HG03064 (cell line): Measurements from ENCODE around the gene MBL2.

Experiments used
- ATAC-seq: cut with Tn5 transposase; IDR thresholded peaks from one replicate; pipeline ENCODE4 v1.9.1; 2021; ENCODE audit warnings: low read depth; ENCODE audit not compliant: unreplicated experiment

The MBL2 gene

GRCh38 chr10:52772623-52773022, at the start of gene MBL2:
TSS of gene MBL2 (minus strand) at chr10:52772784. CDS start at chr10:52771635, 1,149 bp downstream.
- no peak for ATAC-seq

DNA sequence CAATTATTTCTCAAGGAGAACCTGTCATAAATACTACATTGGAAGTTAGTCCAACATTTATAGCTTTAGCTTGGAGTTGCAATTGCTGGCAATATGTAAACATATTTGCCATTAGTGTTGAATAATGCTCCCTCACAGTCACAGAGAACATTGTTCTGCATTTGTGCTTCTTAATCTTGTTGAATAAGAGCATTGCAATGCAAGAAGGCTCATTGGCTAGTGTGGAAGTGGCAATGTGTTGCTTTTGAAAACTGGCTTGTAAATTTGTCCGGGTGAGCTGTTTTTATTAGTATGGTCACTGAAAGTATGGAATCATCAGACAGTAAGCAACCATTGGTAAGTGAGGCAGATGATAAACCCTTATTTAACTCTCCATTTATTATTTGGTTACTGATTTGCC, 47.7 kb upstream of the MBL2 start:
- ATAC-seq: no peak

DNA sequence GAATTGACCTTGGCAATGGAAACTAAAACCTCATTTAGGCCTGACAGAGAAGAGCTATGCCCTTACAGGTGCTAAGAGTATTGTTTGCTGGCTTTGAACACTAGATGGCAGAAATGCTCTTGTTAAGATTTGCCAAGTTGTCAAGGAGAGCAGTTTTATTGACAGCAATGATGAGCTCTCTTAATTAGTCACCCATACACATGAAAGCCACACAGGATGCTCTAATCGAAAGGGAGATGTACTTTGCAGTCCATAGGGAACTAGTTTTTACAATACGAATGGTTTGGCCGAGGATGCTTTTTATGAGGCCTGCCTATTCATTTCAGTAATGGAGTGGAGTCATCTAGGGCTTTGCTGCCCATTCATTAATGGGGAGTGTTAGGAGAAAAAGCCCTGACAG, 45.4 kb upstream of the MBL2 start:
- peak; percentile 94 for ATAC-seq

- peak; percentile 46 for ATAC-seq
These were observed 41.9 kb upstream of the MBL2 start for GRCh38 chr10:52814506-52814905.

DNA sequence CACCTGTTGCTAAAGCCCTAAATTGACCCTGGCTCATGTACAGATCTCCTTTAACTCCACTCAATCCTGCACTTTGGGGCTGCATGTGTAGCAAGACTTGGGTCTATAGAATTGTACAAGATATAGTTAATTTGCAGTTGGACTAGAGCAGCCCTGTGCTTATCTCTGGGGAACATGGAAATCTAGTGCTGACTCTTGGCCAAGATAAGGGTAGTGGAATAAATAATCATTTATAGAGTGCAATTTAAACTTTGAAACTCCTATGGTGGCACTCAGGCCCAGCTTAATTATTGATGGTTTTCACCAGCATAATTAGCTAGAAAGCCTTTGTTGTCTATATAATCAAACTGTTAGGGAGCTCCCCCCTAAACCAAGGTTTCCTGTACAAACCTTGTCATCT, 39.2 kb upstream of the MBL2 start:
- no peak for ATAC-seq

- ATAC-seq: no peak
These were observed 38.2 kb upstream of the MBL2 start for GRCh38 chr10:52810761-52811160.

DNA sequence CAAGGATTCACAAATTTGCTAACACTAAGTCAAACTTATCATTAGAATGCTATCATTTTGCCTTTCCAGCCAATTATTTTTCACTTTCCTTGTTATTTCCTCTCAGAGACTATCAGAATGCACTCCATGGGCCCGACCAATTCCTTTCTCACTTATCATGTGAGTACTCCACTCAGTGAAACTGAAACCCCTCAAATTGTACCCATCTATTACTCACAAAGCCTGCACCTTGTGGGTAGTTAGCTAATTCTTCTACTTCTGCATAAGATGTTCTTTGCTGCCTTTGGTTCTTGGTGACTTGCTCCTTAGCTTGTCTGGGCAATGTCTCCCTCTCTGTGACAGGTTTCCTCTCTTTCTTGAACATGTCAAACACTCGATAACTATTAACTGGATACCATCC, 35.2 kb upstream of the MBL2 start:
- ATAC-seq: no peak

- ATAC-seq: no peak
These were observed 33.1 kb upstream of the MBL2 start for GRCh38 chr10:52805414-52806285.

GRCh38 chr10:52801947-52802346, 29.4 kb upstream of the MBL2 start:
- ATAC-seq: no peak

- ATAC-seq: no peak
These were observed 13.5 kb upstream of the MBL2 start for GRCh38 chr10:52786098-52786497.

GRCh38 chr10:52785418-52785817, 12.8 kb upstream of the MBL2 start:
- ATAC-seq: no peak

DNA sequence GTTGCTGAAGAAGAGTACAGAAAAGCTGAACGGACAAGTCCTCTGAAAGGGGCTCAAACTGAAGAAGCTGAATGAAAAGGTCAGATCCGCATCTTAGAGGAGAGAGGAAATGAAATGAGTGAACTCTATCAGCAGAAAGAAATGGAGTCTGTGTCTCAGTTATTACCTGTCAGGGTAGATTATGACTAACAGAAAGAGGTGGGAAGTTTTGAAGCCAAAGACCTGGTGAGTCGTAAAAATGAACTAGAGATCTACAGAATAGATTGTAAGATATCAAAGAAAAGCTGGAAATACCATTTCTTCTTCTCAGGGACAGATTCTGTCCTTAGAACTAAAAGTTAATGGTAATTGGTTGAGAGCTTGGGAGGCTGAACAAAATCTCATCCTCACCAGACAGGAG, 11.1 kb upstream of the MBL2 start:
- no peak for ATAC-seq

- no peak for ATAC-seq
These were observed 10.0 kb upstream of the MBL2 start for GRCh38 chr10:52782554-52782953.

DNA sequence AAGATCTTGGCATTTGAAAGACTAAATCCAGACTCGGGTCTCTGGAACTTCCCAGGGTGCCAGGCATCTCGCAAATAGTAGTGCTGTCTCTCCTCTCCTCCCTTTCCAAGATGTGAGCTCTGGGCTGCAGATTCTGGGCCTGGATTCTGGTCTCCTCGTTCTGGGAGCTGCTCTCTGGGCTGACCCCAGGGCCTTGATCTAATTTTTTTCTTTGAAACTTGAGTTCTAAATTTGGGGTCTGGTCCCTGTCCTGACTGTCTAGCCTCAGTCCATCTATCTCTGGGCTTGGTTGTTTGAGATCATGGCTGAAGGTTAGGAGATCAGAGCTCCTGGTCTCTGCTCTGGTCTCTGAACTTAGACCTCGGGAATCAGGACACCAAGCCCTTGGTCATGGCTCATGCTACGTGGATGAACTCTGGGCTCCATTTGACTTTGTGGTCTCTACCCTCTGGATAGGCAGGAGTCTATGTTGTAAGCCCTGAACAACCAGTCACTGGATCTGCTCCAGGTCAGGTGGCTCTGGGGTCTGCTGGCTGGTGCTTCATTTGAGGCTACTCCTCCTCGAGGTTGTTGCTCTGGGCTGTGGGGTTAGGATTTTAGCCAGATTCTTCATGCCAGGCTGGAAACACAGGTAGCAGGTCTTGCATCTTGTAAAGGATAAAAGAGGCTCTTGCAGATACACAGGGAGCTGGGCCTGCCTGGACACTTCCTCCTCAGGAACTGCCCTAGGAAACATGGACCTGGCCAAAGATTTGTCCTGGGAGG, 8.0 kb upstream of the MBL2 start:
- no peak for ATAC-seq

DNA sequence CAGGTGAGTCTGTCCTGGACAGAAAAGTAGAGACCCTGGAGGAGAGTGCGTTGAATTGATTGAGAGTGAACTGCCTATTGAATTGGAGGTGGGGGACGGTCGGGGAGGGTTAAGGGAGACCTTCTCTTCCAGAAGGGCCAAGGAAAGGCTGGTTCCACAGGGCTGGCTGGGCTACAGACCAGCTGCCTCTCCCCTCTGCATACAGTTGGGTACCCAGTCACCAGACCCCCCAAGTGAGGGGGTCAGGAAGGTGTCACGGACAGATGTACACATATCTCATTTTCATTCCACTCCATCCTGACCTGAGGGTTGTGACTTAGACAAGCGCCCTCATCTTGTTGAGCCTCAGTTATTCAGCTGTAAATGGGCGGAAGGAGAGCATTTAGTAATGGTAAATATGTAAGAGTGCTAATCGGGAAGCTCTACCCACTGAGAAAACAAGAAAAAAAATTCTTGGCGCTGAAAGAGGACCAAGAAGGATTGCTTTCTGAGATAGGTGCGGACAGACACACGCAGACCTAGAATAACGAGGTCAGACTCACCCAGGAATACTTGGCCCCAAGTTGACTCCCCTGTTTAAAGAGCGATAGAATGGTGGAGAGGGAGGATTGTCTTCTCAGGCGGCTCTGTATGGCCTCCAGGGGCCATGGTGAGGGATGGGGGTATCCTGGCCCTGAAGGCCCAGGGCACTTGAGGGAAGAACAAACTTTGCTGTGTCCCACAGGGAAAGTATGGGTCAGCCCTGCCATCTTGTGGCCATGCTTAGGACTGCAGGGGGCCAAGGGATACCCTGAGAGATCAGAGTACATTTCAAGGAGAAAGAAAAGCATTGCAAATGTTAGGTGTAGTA, 7.2 kb upstream of the MBL2 start:
- peak; percentile 71 for ATAC-seq

GRCh38 chr10:52778511-52779392, 6.2 kb upstream of the MBL2 start:
- ATAC-seq: no peak

- ATAC-seq: no peak
These were observed 4.8 kb upstream of the MBL2 start for GRCh38 chr10:52777414-52777813.

- ATAC-seq: no peak
These were observed 3.9 kb upstream of the MBL2 start for GRCh38 chr10:52776471-52776903.

GRCh38 chr10:52775132-52775647, 2.6 kb upstream of the MBL2 start:
- no peak for ATAC-seq
